HG03520 (cell line): ENCODE data around the gene BMP7.
"Not testable (repeated sequence)": the region's sequence is repeated elsewhere in the genome, so short reads cannot be mapped to it uniquely, and the experiment has no call there.

Source experiments
- ATAC-seq: cut with Tn5 transposase; IDR thresholded peaks from one replicate; pipeline ENCODE4 v1.9.1; 2021; ENCODE audit warnings: mild to moderate bottlenecking, moderate library complexity; ENCODE audit not compliant: unreplicated experiment

BMP7 gene

GRCh38 chr20:57197352-57198131, 68.9 kb downstream of the BMP7 start:
- no peak for ATAC-seq

- ATAC-seq, result no peak
These were observed 70.9 kb downstream of the BMP7 start for GRCh38 chr20:57195469-57196100.

- ATAC-seq, result no peak
These were observed 71.4 kb downstream of the BMP7 start for GRCh38 chr20:57195023-57195422.

- ATAC-seq, result no peak
These were observed 72.3 kb downstream of the BMP7 start for GRCh38 chr20:57194154-57194553.

- ATAC-seq, result no peak
These were observed 73.3 kb downstream of the BMP7 start for GRCh38 chr20:57193094-57193493.

GRCh38 chr20:57192311-57192710, 74.1 kb downstream of the BMP7 start:
- no peak for ATAC-seq

- not testable (repeated sequence) for ATAC-seq
These were observed 75.2 kb downstream of the BMP7 start for GRCh38 chr20:57191265-57191638.

- no peak for ATAC-seq
These were observed 75.7 kb downstream of the BMP7 start for GRCh38 chr20:57190536-57191264.

- ATAC-seq, result no peak
These were observed 76.7 kb downstream of the BMP7 start for GRCh38 chr20:57189713-57190112.

GRCh38 chr20:57188576-57189079, 77.8 kb downstream of the BMP7 start:
- ATAC-seq, result no peak

- ATAC-seq, result no peak
These were observed 78.4 kb downstream of the BMP7 start for GRCh38 chr20:57188056-57188455.

GRCh38 chr20:57187068-57187634, 79.3 kb downstream of the BMP7 start:
- ATAC-seq, result no peak

GRCh38 chr20:57186192-57186591, 80.2 kb downstream of the BMP7 start:
- ATAC-seq, result no peak

- no peak for ATAC-seq
These were observed 81.2 kb downstream of the BMP7 start for GRCh38 chr20:57185188-57185743.

GRCh38 chr20:57183457-57184009, 82.9 kb downstream of the BMP7 start:
- no peak for ATAC-seq

GRCh38 chr20:57181639-57182038, 84.8 kb downstream of the BMP7 start:
- no peak for ATAC-seq

GRCh38 chr20:57180954-57181353, 85.5 kb downstream of the BMP7 start:
- ATAC-seq, result no peak

GRCh38 chr20:57180387-57180786, 86.1 kb downstream of the BMP7 start:
- no peak for ATAC-seq

GRCh38 chr20:57179265-57179664, 87.2 kb downstream of the BMP7 start:
- no peak for ATAC-seq

GRCh38 chr20:57178582-57179111, 87.8 kb downstream of the BMP7 start:
- no peak for ATAC-seq
